Measurements from ENCODE around the gene DNMBP. TPM values are rescaled to one million over a fixed set of nuclear protein-coding genes. Genes with fewer than 3 reads are reported as not detected.
A peak's percentile ranks its signal among the peaks of the same experiment; 100 is the strongest.

DNMBP gene
- total RNA-seq, 2 donors from 2014 or later = 2.1 to 2.5 TPM

DNA sequence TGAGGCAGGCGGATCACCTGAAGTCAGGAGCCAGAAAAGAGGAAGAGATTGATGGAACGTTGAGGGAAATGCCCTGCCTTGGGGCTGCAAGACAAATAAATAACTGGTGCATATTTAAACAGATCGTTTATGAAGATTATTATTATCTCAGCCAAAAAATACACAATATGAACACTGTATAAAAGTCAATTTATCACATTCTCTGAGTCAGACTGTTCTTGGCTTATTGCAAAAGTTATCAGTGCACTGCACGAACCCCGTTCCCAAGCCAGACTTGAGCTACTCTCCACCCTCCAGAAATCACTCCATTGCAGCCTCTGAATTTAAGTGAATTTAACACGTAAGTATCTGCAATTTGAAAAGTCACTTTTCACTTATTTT lies 1.6 kb downstream of the DNMBP start:
- Mint-ChIP-seq H3K4me1 (peaks cover 26% of the 10 kb centered on the region), H3K4me3 (peak overlapping the region; percentile 94), H3K27me3 (peaks cover 4% of the 10 kb centered on the region), H3K27ac (peak overlapping the region; percentile 27), H3K36me3 (ENCODE audit: low read depth) (no peaks in the 10 kb centered on the region)
- H3K9me3 ChIP-seq (ENCODE audit: control insufficient read depth, low read length, poor library complexity, severe bottlenecking) = no peaks in the 10 kb centered on the region
- ATAC-seq (no peak), DNase-seq (no peak)

DNA sequence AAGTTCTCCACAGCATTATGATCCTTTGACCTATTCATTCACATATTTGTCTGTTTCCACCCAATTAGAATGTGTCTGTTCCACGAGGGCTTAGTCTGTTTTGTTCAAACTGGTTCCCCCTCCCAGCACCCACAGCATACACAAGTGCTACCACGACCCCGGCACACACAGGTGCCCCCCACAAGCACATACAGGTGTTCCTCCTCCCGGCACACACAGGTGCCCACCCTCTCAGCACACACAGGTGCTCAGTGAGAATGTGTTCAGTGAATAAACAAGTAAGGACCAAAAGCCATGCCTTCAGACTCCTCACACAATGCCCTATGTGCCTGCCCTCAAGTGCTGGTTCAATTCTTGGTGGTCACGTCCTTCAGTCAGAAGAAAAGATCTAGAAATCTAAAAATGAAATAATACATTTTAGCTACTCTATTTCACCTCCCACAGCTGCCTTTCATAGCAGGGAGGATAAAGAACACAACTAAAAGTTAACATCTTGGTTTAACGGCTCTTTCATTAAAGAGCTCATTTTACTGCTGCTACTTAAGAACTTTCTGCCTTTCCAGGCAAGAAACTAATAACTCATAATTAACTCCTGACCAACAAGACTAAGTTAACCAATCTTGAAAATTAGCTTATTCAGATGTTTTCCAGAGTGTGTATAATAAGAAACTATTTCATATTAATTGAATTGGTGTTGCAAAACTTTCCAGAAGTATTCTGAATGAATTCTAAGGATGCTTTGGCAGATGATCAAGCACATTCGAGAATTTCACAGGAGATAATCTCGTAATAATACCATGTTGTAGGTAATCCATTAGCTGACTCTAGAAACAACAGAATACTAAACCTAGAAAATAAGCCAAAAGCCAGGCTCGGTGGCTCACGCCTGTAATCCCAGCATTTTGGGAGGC lies 2.3 kb downstream of the DNMBP start:
- no peak for ATAC-seq
- Mint-ChIP-seq H3K4me3 (no peak overlapping the region), H3K36me3 (ENCODE audit: low read depth) (no peaks in the 10 kb centered on the region), H3K4me1 (peaks cover 26% of the 10 kb centered on the region), H3K27me3 (peaks cover 4% of the 10 kb centered on the region), H3K27ac (no peak overlapping the region)
- DNase-seq = no peak
- no peaks in the 10 kb centered on the region for H3K9me3 ChIP-seq (ENCODE audit: control insufficient read depth, low read length, poor library complexity, severe bottlenecking)

DNA sequence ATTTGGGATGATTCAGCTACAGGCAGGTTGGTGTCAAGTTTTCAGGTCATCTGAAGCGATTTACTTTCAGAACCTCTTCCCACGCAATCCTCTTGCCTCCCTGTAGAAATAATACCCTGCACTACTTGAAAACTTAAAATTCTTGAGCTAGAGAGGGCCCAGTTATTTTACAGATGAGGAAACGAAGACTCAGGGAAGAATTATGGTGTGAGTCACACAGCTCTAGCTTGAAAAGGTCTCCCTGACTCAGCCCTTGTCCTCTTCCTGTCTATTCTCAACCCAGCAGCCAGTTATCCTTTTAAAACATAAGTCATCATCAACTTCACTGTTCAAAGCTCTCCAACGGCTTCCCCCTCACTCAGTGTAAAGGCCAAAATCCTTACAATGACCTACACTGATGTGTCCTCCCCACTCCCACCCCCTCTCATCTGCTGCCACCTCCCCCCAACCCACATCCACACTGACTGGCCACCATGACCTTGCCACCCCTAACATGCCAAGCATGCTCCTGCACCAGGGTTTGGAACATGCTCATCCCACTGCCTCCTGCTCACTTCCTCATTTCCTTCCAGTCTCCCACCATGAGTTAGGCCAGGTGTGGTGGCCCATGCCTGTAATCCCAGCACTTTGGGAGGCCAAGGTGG lies 3.4 kb downstream of the DNMBP start:
- DNase-seq = no peak
- no peak overlapping the region for H3K27ac Mint-ChIP-seq
- H3K4me3 Mint-ChIP-seq = no peak overlapping the region
- H3K27me3 Mint-ChIP-seq = peaks cover 4% of the 10 kb centered on the region
- peaks cover 26% of the 10 kb centered on the region for H3K4me1 Mint-ChIP-seq
- H3K36me3 Mint-ChIP-seq (ENCODE audit: low read depth) = no peaks in the 10 kb centered on the region
- no peak for ATAC-seq
- no peaks in the 10 kb centered on the region for H3K9me3 ChIP-seq (ENCODE audit: control insufficient read depth, low read length, poor library complexity, severe bottlenecking)

DNA sequence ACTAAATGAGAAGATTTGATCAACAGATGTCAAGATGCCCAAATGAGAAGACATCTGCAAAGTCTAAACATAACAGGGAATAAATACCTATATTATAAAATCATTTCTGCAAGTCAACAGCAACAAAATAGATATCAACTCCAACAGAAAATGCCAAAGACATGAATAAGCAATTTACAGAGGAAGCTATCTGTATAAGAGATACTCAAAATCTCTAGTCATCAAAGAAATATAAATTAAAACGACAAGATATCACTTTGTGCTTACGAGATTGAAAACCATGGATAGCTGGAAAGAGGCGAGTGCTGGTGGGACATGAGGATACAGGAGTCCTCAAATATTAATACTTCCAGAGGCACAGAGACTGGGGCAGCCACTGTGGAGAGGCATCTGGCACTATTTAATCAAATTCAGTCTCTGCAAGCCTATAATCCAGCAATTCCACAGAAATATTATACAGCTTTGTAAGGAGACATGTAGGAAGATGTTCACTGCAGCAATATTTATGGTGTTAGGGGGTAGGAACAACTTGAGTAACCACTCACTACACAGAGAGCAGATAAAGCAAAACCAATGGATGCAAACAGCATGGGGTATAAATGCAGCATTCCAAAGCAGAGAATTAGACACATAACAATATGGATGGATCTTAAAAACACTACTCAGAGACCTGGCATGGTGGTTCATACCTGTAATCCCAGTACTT lies 4.8 kb downstream of the DNMBP start:
- ATAC-seq (no peak), DNase-seq (no peak)
- peaks cover 4% of the 10 kb centered on the region for H3K27me3 Mint-ChIP-seq
- H3K36me3 Mint-ChIP-seq (ENCODE audit: low read depth) = no peaks in the 10 kb centered on the region
- H3K9me3 ChIP-seq (ENCODE audit: control insufficient read depth, low read length, poor library complexity, severe bottlenecking) = no peaks in the 10 kb centered on the region
- peaks cover 18% of the 10 kb centered on the region for H3K4me1 Mint-ChIP-seq
- H3K27ac Mint-ChIP-seq = no peak overlapping the region
- H3K4me3 Mint-ChIP-seq = no peak overlapping the region

DNA sequence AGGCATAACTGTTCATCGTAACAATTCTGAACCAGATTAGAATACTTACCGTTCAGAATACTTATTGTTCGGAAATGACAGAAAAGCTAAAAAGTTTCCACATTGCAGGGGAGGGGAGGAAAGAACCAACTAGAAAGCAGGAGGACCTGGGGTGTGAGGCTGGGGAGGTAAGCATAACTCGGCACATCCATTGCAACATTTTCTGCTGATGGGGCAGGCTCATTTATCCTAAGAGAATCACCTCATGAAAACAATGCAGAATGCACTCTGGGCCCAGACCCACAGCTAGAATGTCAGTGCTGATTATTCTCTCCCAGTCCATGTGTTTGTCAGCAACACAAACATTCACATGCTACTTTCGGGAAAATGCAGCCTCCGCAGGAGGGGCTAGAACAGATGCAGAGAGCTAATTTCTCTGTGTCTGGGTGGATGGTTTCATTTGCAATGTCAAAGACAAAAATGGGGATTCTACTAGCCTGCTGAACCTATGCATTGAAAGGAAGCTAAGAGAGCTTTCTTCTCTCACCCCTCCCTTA lies 9.6 kb downstream of the DNMBP start:
- ATAC-seq (no peak), DNase-seq (no peak)
- Mint-ChIP-seq H3K4me1 (peaks cover 7% of the 10 kb centered on the region), H3K27me3 (peaks cover 8% of the 10 kb centered on the region), H3K4me3 (no peak overlapping the region), H3K27ac (no peak overlapping the region), H3K36me3 (ENCODE audit: low read depth) (no peaks in the 10 kb centered on the region)
- H3K9me3 ChIP-seq (ENCODE audit: control insufficient read depth, low read length, poor library complexity, severe bottlenecking) = no peaks in the 10 kb centered on the region

DNA sequence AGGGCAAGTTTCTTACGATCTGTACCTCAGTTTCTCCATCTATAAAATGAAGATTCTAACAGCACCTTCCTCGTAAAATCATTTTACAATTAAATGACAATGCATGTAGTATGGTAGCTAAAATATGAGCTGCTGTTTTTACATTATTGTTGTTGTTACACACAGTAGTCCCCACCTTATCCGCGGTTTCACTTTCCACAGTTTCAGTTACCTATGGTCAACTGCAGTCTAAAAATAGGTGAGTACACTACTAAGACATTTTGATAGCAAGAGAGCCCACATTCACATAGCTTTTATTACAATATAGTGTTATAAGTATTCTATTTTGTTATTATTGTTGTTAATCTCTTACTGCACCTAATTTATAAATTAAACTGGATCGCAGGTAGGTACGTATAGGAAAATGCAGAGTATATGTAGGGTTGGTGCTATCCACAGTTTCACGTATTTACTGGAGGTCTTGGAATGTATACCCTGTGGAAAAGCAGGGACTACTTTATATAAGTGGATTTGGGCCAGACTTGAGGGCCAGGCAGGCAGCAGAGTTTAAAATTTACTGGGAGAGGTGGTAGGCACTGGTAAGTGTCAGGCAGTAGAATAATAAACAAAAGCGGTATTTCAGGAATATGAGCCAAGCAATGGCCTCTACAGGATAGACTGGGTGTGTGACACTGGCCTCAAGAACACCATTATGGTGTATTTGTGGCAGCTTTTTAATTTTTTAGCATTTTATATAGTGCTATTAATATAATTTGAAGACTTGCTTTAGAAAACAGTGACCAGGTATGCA lies 10.2 kb downstream of the DNMBP start:
- peaks cover 10% of the 10 kb centered on the region for H3K4me1 Mint-ChIP-seq
- ATAC-seq (no peak), DNase-seq (no peak)
- no peak overlapping the region for H3K4me3 Mint-ChIP-seq
- H3K27ac Mint-ChIP-seq = no peak overlapping the region
- peaks cover 5% of the 10 kb centered on the region for H3K27me3 Mint-ChIP-seq
- no peaks in the 10 kb centered on the region for H3K36me3 Mint-ChIP-seq (ENCODE audit: low read depth)
- no peaks in the 10 kb centered on the region for H3K9me3 ChIP-seq (ENCODE audit: control insufficient read depth, low read length, poor library complexity, severe bottlenecking)

DNA sequence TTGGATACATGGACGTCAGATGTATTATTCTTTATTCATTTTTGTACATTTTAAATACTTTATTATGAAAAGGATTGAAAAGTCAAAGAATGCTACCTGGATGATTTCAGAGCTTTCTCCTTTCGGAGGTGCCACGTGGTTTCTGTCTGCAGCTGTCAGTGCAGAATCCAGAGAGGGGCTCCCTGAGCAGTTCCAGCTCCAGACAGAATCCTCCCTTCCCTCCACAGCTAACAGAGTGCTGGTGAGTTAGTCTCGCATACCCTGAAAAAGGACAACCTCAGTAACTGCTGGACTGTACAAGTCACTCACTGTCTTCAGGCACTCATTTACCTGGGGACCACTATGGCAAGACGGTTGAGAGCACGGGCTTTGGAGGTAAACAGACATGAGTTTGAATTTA lies 10.9 kb downstream of the DNMBP start:
- no peak overlapping the region for H3K27ac Mint-ChIP-seq
- no peak for ATAC-seq
- no peaks in the 10 kb centered on the region for H3K9me3 ChIP-seq (ENCODE audit: control insufficient read depth, low read length, poor library complexity, severe bottlenecking)
- H3K27me3 Mint-ChIP-seq = peaks cover 5% of the 10 kb centered on the region
- H3K36me3 Mint-ChIP-seq (ENCODE audit: low read depth) = no peaks in the 10 kb centered on the region
- no peak for DNase-seq
- peaks cover 15% of the 10 kb centered on the region for H3K4me1 Mint-ChIP-seq
- H3K4me3 Mint-ChIP-seq = no peak overlapping the region

DNA sequence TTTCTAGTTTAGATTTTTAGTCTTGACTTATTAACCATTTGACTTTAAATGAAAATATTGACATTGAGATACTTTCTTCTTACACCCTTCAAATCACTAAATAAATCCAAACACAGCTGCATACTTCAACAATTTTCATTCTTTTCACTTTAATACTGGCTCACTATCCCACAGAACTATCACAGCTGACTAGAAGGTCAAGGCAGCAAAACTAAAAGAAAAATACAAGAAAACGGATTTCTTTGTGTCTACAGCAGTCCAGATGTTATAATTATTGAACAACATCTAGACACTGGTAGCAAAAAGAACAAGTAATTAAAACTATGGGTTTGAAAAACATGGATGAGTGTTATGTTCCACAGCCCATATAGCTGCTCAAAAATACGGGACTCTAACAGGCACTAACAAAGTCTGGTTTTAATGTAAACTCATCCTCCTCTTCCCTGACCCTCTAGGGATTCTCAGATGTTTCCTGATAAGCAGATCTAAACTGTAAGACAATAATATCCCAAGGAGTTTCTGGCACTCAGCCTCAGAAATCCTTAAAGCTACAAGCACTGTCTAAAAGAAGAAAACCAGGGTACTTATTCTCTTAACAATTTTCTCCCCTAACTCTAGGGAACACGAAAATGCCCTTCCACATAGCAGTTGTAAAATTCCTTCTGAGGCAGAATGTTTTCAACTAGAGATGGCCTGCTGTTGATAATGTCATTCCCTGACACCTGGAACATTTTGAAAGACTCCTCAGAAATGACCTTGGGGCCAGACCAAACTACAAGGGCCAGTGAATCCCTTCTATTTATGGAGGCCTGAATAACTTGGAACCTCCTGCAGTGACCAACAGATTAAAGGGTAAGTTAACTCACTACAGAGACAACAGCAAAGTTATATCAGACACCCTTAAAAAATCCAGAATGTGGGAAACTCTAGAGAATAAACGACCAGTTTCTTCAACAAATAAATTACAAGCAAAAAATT lies 12.8 kb downstream of the DNMBP start:
- Mint-ChIP-seq H3K4me3 (no peak overlapping the region), H3K4me1 (peaks cover 17% of the 10 kb centered on the region), H3K27me3 (peaks cover 5% of the 10 kb centered on the region), H3K27ac (no peak overlapping the region), H3K36me3 (ENCODE audit: low read depth) (no peaks in the 10 kb centered on the region)
- no peaks in the 10 kb centered on the region for H3K9me3 ChIP-seq (ENCODE audit: control insufficient read depth, low read length, poor library complexity, severe bottlenecking)
- DNase-seq (no peak), ATAC-seq (no peak)

DNA sequence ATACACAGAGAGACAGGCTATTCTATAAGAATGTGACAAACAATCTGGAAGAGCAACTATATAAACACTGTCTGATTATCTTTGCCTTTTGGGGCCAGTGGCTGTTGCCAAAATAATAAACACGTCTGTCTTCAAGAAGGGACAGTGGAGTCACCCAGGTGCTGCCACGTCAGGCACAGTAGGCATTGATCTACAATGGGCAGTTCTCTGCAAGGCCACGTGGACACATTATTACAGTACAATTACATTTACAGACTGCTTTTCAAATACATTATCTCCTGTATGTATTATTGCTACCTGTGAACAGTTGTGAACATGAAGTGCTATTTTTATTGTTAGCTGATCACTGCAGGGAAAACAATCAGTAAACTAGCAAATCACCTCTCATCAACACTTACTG lies 14.0 kb downstream of the DNMBP start:
- Mint-ChIP-seq H3K27me3 (peaks cover 5% of the 10 kb centered on the region), H3K36me3 (ENCODE audit: low read depth) (no peaks in the 10 kb centered on the region), H3K27ac (peak overlapping the region; percentile 59), H3K4me1 (peaks cover 17% of the 10 kb centered on the region), H3K4me3 (no peak overlapping the region)
- no peaks in the 10 kb centered on the region for H3K9me3 ChIP-seq (ENCODE audit: control insufficient read depth, low read length, poor library complexity, severe bottlenecking)
- no peak for ATAC-seq
- no peak for DNase-seq

DNA sequence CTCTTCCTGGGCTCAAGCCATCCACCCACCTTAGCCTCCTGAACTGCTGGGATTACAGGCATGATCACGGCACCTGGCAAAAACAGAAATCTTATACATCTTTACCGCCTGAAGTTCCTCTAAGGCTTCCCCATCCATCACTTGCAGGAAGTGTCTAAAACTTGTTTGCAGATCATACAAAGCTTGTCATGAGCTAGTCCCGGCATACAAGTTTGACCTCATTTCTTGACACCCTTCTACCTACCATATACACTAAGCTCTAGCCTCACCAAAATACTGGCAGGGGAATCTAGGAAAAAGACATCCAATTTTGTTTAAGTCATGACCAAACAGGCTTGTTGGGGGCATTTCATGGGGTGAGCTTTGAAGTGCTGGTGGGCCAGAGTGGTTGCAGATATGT lies 14.5 kb downstream of the DNMBP start:
- peak overlapping the region; percentile 59 for H3K27ac Mint-ChIP-seq
- H3K27me3 Mint-ChIP-seq = peaks cover 5% of the 10 kb centered on the region
- peaks cover 17% of the 10 kb centered on the region for H3K4me1 Mint-ChIP-seq
- H3K36me3 Mint-ChIP-seq (ENCODE audit: low read depth) = no peaks in the 10 kb centered on the region
- no peaks in the 10 kb centered on the region for H3K9me3 ChIP-seq (ENCODE audit: control insufficient read depth, low read length, poor library complexity, severe bottlenecking)
- H3K4me3 Mint-ChIP-seq = no peak overlapping the region
- no peak for DNase-seq
- ATAC-seq = no peak

DNA sequence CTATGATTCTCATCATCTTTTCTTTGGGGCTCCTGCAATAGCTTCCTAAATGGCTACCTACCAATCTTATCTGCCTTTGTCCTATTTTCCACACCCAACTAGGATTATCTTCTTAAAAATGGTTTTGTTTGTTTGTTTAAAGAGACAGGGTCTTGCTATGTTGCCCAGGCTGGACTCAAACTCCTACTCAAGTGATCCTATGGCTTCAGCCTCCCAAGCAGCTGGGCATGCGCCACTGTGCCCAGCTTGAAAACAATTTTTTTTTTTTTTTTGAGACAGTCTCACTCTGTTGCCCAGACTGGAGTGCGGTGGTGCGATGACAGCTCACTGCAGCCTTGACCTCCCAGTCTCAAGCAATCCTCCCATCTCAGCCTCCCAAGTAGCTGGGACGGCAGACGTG lies 14.9 kb downstream of the DNMBP start:
- H3K4me3 Mint-ChIP-seq = no peak overlapping the region
- peaks cover 1% of the 10 kb centered on the region for H3K36me3 Mint-ChIP-seq (ENCODE audit: low read depth)
- H3K27ac Mint-ChIP-seq = no peak overlapping the region

More for the DNA sequence above, 14.9 kb downstream of the DNMBP start:
- ATAC-seq = no peak
- DNase-seq = no peak
- Mint-ChIP-seq H3K4me1 (peaks cover 17% of the 10 kb centered on the region), H3K27me3 (peaks cover 5% of the 10 kb centered on the region)
- no peaks in the 10 kb centered on the region for H3K9me3 ChIP-seq (ENCODE audit: control insufficient read depth, low read length, poor library complexity, severe bottlenecking)

All from T-helper 17 cell (primary cell).